H1 (cell line): Measurements from ENCODE around the gene SULF2. TPM values are rescaled to one million over a fixed set of nuclear protein-coding genes. Genes with fewer than 3 reads are reported as not detected.

Experiments used
- CTCF ChIA-PET: fragments of 300-600 bp; sonication (Branson Sonifier 250); formaldehyde crosslinking; loops from one replicate; lab custom pipeline; 2021; ENCODE audit not compliant: partially characterized antibody; lab: Charles Lee
- POLR2A ChIA-PET: fragments of 300-600 bp; sonication (Branson Sonifier 250); formaldehyde crosslinking; loops from one replicate; lab custom pipeline; 2021; ENCODE audit warnings: inconsistent platforms; ENCODE audit not compliant: partially characterized antibody; lab: Charles Lee
- DNase-seq, 2 experiments: peaks; one replicate each; pipeline versions ENCODE4 v3.0.0 to v3.0.0-alpha.2; 2010 to 2022; ENCODE audit warnings: low spot score in 2 of 2, low read depth in 1 of 2, mixed read lengths in 1 of 2
- FAIRE-seq: peaks from 2 replicates; lab custom pipeline; 2011; peaks lifted over from hg19 to GRCh38; lab: Jason Lieb, UNC
- H2AFZ ChIP-seq: 2 replicates; pipeline ENCODE4 v1.8.1; 2012; ENCODE audit warnings: low read length, inconsistent platforms
- H2AK5ac ChIP-seq: 2 replicates; pipeline ENCODE4 v1.6.1; 2013; ENCODE audit warnings: low read depth, low read length
- H2BK120ac ChIP-seq: replicated peaks from 2 replicates; pipeline ENCODE3; 2013; ENCODE audit warnings: low read depth, low read length, inconsistent platforms
- H2BK12ac ChIP-seq: 2 replicates; pipeline ENCODE4 v1.6.1; 2013; ENCODE audit warnings: low read depth, low read length
- H2BK15ac ChIP-seq: 2 replicates; pipeline ENCODE4 v1.6.1; 2013; ENCODE audit warnings: low read length
- H2BK20ac ChIP-seq: 2 replicates; pipeline ENCODE4 v1.6.1; 2013; ENCODE audit warnings: low read length
- H2BK5ac ChIP-seq: 2 replicates; pipeline ENCODE4 v1.6.1; 2013; ENCODE audit warnings: low read depth, low read length
- H3K14ac ChIP-seq: 2 replicates; pipeline ENCODE4 v1.6.1; 2013; ENCODE audit warnings: inconsistent platforms; ENCODE audit not compliant: insufficient read length
- H3K18ac ChIP-seq: 2 replicates; pipeline ENCODE4 v1.6.1; 2013; ENCODE audit warnings: low read length; ENCODE audit errors: extremely low read depth
- H3K23ac ChIP-seq: 2 replicates; pipeline ENCODE4 v1.6.1; 2013; ENCODE audit warnings: inconsistent platforms; ENCODE audit not compliant: insufficient read length
- H3K23me2 ChIP-seq: 2 replicates; pipeline ENCODE4 v1.6.1; 2013; ENCODE audit warnings: low read depth, low read length
- H3K27ac ChIP-seq: 2 replicates; pipeline ENCODE4 v1.6.1; 2011; ENCODE audit warnings: low read depth, low read length, inconsistent platforms
- H3K27me3 ChIP-seq, 4 experiments: replicated peaks in 1 of 4; 1 replicate in 1 of 4; 2 replicates in 3 of 4; pipeline versions ENCODE4 v1.6.1 to v1.8.1; 2011 to 2013; ENCODE audit warnings: low read length in 3 of 4, mild to moderate bottlenecking in 3 of 4, inconsistent platforms in 2 of 4, mixed read lengths in 2 of 4, moderate library complexity in 1 of 4; ENCODE audit not compliant: control insufficient read depth in 3 of 4, insufficient read depth in 3 of 4; ENCODE audit errors: extremely low read depth in 1 of 4
- H3K36me3 ChIP-seq, 4 experiments: 2 replicates each; pipeline versions ENCODE4 v1.6.1 to v1.8.1; 2011 to 2013; ENCODE audit warnings: mild to moderate bottlenecking in 4 of 4, low read length in 3 of 4, moderate library complexity in 2 of 4, control low read depth in 1 of 4, inconsistent platforms in 1 of 4; ENCODE audit not compliant: insufficient read depth in 4 of 4, control insufficient read depth in 2 of 4
- H3K4ac ChIP-seq: replicated peaks from 2 replicates; pipeline ENCODE3; 2013; ENCODE audit warnings: low read length, low read depth, mixed read lengths, inconsistent platforms; ENCODE audit not compliant: insufficient read length
- H3K4me1 ChIP-seq, 4 experiments: replicated peaks in 1 of 4; 1 replicate in 1 of 4; 2 replicates in 3 of 4; pipeline versions ENCODE4 v1.6.1 to v1.8.1; 2011 to 2013; ENCODE audit warnings: low read length in 3 of 4, inconsistent platforms in 2 of 4, mixed read lengths in 1 of 4; ENCODE audit not compliant: insufficient read depth in 4 of 4, control insufficient read depth in 3 of 4
- H3K4me2 ChIP-seq, 2 experiments: 2 replicates each; pipeline versions ENCODE4 v1.6.1 to v1.8.1; 2011 to 2013; ENCODE audit warnings: low read depth in 2 of 2, low read length in 2 of 2, control low read depth in 1 of 2, inconsistent platforms in 1 of 2, mild to moderate bottlenecking in 1 of 2; ENCODE audit not compliant: insufficient read depth in 1 of 2
- H3K4me3 ChIP-seq, 4 experiments: fragments of 200-600, 300-600 bp in 1 of 4; sonication (generic), shearing (Covaris generic), sonication (Bioruptor Twin) in 1 of 4; 2 replicates each; pipeline versions ENCODE4 v1.5.1 to v1.8.1; 2011 to 2016; ENCODE audit warnings: low read length in 4 of 4, low read depth in 3 of 4, control low read depth in 2 of 4, inconsistent platforms in 2 of 4, mild to moderate bottlenecking in 2 of 4, mixed read lengths in 1 of 4, moderate library complexity in 1 of 4; ENCODE audit not compliant: insufficient read depth in 2 of 4; ENCODE audit errors: extremely low read depth in 1 of 4
- H3K56ac ChIP-seq: replicated peaks from 2 replicates; pipeline ENCODE3; 2013; ENCODE audit warnings: low read depth, mild to moderate bottlenecking, mixed read lengths, low read length, inconsistent platforms; ENCODE audit not compliant: insufficient read length
- H3K79me1 ChIP-seq: 2 replicates; pipeline ENCODE4 v1.6.1; 2013; ENCODE audit warnings: low read depth, low read length, control low read depth
- H3K79me2 ChIP-seq, 2 experiments: 2 replicates each; pipeline versions ENCODE4 v1.6.1 to v1.8.1; 2012 to 2013; ENCODE audit warnings: low read length in 2 of 2, mild to moderate bottlenecking in 2 of 2, inconsistent platforms in 1 of 2; ENCODE audit not compliant: insufficient read depth in 2 of 2, control insufficient read depth in 1 of 2
- H3K9ac ChIP-seq, 4 experiments: replicated peaks in 1 of 4; 1 replicate in 1 of 4; 2 replicates in 3 of 4; pipeline versions ENCODE4 v1.6.1 to v1.8.1; 2011 to 2013; ENCODE audit warnings: low read depth in 3 of 4, low read length in 3 of 4, control low read depth in 2 of 4, mild to moderate bottlenecking in 2 of 4, moderate library complexity in 2 of 4, inconsistent platforms in 1 of 4; ENCODE audit errors: extremely low read depth in 1 of 4
- H3K9me3 ChIP-seq, 2 experiments: 2 replicates each; pipeline versions ENCODE4 v1.6.1 to v1.8.1; 2012 to 2013; ENCODE audit warnings: mild to moderate bottlenecking in 2 of 2, moderate library complexity in 2 of 2, control low read depth in 1 of 2, inconsistent platforms in 1 of 2, low read depth in 1 of 2, low read length in 1 of 2, mixed read lengths in 1 of 2; ENCODE audit not compliant: insufficient read depth in 2 of 2
- H4K20me1 ChIP-seq, 2 experiments: replicated peaks in 1 of 2; 2 replicates each; pipeline versions ENCODE3 to v1.8.1; 2011 to 2013; ENCODE audit warnings: inconsistent platforms in 2 of 2, low read length in 2 of 2, mild to moderate bottlenecking in 1 of 2; ENCODE audit not compliant: insufficient read depth in 2 of 2, control insufficient read depth in 1 of 2
- H4K5ac ChIP-seq: 2 replicates; pipeline ENCODE4 v1.6.1; 2013; ENCODE audit warnings: low read length, low read depth, mixed read lengths, inconsistent platforms; ENCODE audit not compliant: insufficient read length
- H4K8ac ChIP-seq: 2 replicates; pipeline ENCODE4 v1.8.0; 2013; ENCODE audit warnings: mild to moderate bottlenecking, moderate library complexity, low read length, inconsistent platforms; ENCODE audit not compliant: insufficient read depth; ENCODE audit errors: extremely low read depth
- H4K91ac ChIP-seq: replicated peaks from 2 replicates; pipeline ENCODE3; 2013; ENCODE audit warnings: low read length, mixed read lengths, inconsistent platforms; ENCODE audit not compliant: insufficient read length
- ATF3 ChIP-seq: IDR thresholded peaks from 2 replicates; pipeline ENCODE4 v1.6.1; 2011; ENCODE audit warnings: low read depth, mild to moderate bottlenecking, low read length; ENCODE audit not compliant: insufficient read depth
- BACH1 ChIP-seq: IDR thresholded peaks from 2 replicates; pipeline ENCODE4 v1.6.1; 2012; ENCODE audit warnings: low read length, improper control_type of control experiment
- BCL11A ChIP-seq, 2 experiments: IDR thresholded peaks; one replicate each; pipeline ENCODE4 v1.6.1; 2011; ENCODE audit warnings: low read depth in 2 of 2, low read length in 2 of 2, mild to moderate bottlenecking in 2 of 2
- CBX5 ChIP-seq: fragments of 300-800, 300-1000 bp; sonication (generic); IDR thresholded peaks from 2 replicates; pipeline ENCODE4 v1.7.1; 2016; ENCODE audit warnings: antibody characterized with exemption, low read length, low read depth
- EGR1 ChIP-seq: IDR thresholded peaks from 2 replicates; pipeline ENCODE4 v1.6.1; 2011; ENCODE audit warnings: low read depth, low read length, borderline replicate concordance
- JUN ChIP-seq: IDR thresholded peaks from 2 replicates; pipeline ENCODE4 v1.6.1; 2011; ENCODE audit warnings: low read depth, mild to moderate bottlenecking, improper control_type of control experiment, low read length
- NANOG ChIP-seq: IDR thresholded peaks from 2 replicates; pipeline ENCODE4 v1.6.1; 2011; ENCODE audit warnings: low read length, low read depth, mild to moderate bottlenecking, inconsistent platforms; ENCODE audit not compliant: insufficient read depth, poor library complexity, severe bottlenecking
- PHF8 ChIP-seq: fragments of 200-600 bp; sonication (generic); conservative IDR thresholded peaks from 2 replicates; pipeline ENCODE4 v1.7.1; 2012; ENCODE audit warnings: low read depth, mild to moderate bottlenecking, inconsistent platforms, low read length, moderate library complexity
- RAD21 ChIP-seq, 2 experiments: IDR thresholded peaks in 1 of 2; conservative IDR thresholded peaks in 1 of 2; 2 replicates each; pipeline ENCODE4 v1.6.1; 2011; ENCODE audit warnings: low read depth in 2 of 2, low read length in 2 of 2, improper control_type of control experiment in 1 of 2, inconsistent platforms in 1 of 2, mild to moderate bottlenecking in 1 of 2, moderate library complexity in 1 of 2
- RXRA ChIP-seq: IDR thresholded peaks from 2 replicates; pipeline ENCODE4 v1.6.1; 2011; ENCODE audit warnings: low read depth, mild to moderate bottlenecking, low read length, moderate library complexity; ENCODE audit not compliant: insufficient read depth
- SAP30 ChIP-seq: fragments of 300-600 bp; sonication (generic); IDR thresholded peaks from 2 replicates; pipeline ENCODE4 v1.7.1; 2012; ENCODE audit warnings: low read length, moderate library complexity, mild to moderate bottlenecking, inconsistent platforms; ENCODE audit not compliant: insufficient read depth, insufficient replicate concordance
- USF2 ChIP-seq: IDR thresholded peaks from 2 replicates; pipeline ENCODE4 v1.6.1; 2011; ENCODE audit warnings: low read length, improper control_type of control experiment
- WGBS, 2 experiments: shearing (Covaris generic) in 1 of 2; methylation state at CpG; one replicate each; pipeline versions ENCODE4 v1.1.6 to v1.1.7; 2013 to 2015; ENCODE audit warnings: low lambda C conversion rate in 2 of 2, mixed read lengths in 2 of 2, inconsistent platforms in 1 of 2, low coverage in 1 of 2, missing lambda C conversion rate in 1 of 2; ENCODE audit not compliant: insufficient replicate concordance in 2 of 2, insufficient coverage in 1 of 2, insufficient read length in 1 of 2; ENCODE audit errors: extremely low coverage in 1 of 2, missing lambda C conversion rate in 1 of 2; 5-methylcytosine and 5-hydroxymethylcytosine counted together
- polyA plus RNA-seq, 7 experiments: library from polyadenylated mRNA; depleted of rRNA in 3 of 7; stranded (reverse) in 5 of 7; unstranded in 2 of 7; fragments of >200 nt in 5 of 7; fragments of 200-250 nt in 2 of 7; gene quantifications; 1 replicate in 5 of 7; 2 replicates in 1 of 7; 4 replicates in 1 of 7; pipeline versions ENCODE4 v1.2.1 to v1.2.3, GENCODE V29; 2011 to 2013; ENCODE audit warnings: missing spikeins in 2 of 7, mixed read lengths in 2 of 7
- total RNA-seq: library from RNA; stranded (reverse); fragmentation: NEBNext Ultra II Directional; extraction: Animal tissue kit (Norgen Biotek cat#: 25700); gene quantifications from 2 replicates; pipeline ENCODE4 v1.2.1, GENCODE V29; 2021

Gene SULF2
- total and polyA plus RNA-seq, 2 of the 8 experiments (the other 6 are each of a cell fraction or from before 2014, with no cell fraction given): 15.7 to 28.2 TPM

GRCh38 chr20:47751449-47751848, 33.8 kb downstream of the SULF2 start:
- Histone ChIP-seq H2BK120ac (no peak overlapping the region), H4K8ac (no peak overlapping the region), H3K4me3 (no peak overlapping the region), H2AFZ (no peak overlapping the region), H3K36me3 (no peaks in the 10 kb centered on the region), H3K27ac (no peak overlapping the region), H3K18ac (no peak overlapping the region), H3K9me3 (no peaks in the 10 kb centered on the region), H3K4me2 (no peak overlapping the region), H2BK20ac (no peak overlapping the region), H4K91ac (no peak overlapping the region), H3K23ac (no peak overlapping the region), H4K20me1 (peaks cover 0 to 3% of the 10 kb centered on the region in 2 experiments), H3K4me1 (no peaks in the 10 kb centered on the region), H3K23me2 (no peaks in the 10 kb centered on the region), H3K79me1 (no peaks in the 10 kb centered on the region), H2BK12ac (no peak overlapping the region), H2BK15ac (no peak overlapping the region), H3K27me3 (no peaks in the 10 kb centered on the region), H2BK5ac (no peak overlapping the region), H3K4ac (no peak overlapping the region), H3K9ac (no peak overlapping the region), H2AK5ac (no peak overlapping the region), H4K5ac (no peak overlapping the region), H3K79me2 (no peaks in the 10 kb centered on the region), H3K14ac (no peak overlapping the region), H3K56ac (no peak overlapping the region)
- CTCF ChIA-PET: interaction anchor here (1.5 to 1.6 kb wide), 2 partner anchors 73 to 869 kb away, joined by 3 read pairs; no protein-coding TSS in a partner anchor
- POLR2A ChIA-PET: interaction anchor here (0.7 kb wide), 1 partner anchor 9 kb away, joined by 3 read pairs; no protein-coding TSS in a partner anchor
- DNase-seq (no peak), FAIRE-seq (no peak)
- 89% methylated on average over 5 of the region's 5 CpGs; no CpG with 5 or more reads in 1 of the 2 experiments for WGBS, 2 experiments
- TF ChIP-seq ATF3 (no peak), PHF8 (no peak), JUN (no peak), BACH1 (no peak), CBX5 (no peak), EGR1 (no peak), USF2 (no peak), NANOG (no peak), RAD21 (IDR thresholded peaks at IDR 0.05 in 1 of 2, conservative IDR thresholded peaks at IDR 0.05 in 1 of 2; ENCODE audit: low read depth in 2 of 2, low read length in 2 of 2) (no peak), SAP30 (no peak), RXRA (no peak), BCL11A (IDR thresholded peaks at IDR 0.05; ENCODE audit: low read depth in 2 of 2, low read length in 2 of 2) (no peak)
